ENCODE data around the gene GARIN3. TPM values are rescaled to one million over a fixed set of nuclear protein-coding genes. Genes with fewer than 3 reads are reported as not detected.

Gene GARIN3
- total and polyA plus RNA-seq, 2 donors (not counting 3 experiments of a cell fraction or from before 2014, with no cell fraction given) = not detected

GRCh38 chr5:157205708-157206107 is 39.6 kb upstream of the GARIN3 start:
- Histone ChIP-seq H3K4me2 (ENCODE audit: insufficient read depth, low read length) (no peak overlapping the region), H3K9me1 (replicated peaks; ENCODE audit: control insufficient read depth, extremely low read depth, insufficient read depth, low read length) (no peaks in the 10 kb centered on the region), H3K79me2 (ENCODE audit: control insufficient read depth, insufficient read depth, low read length) (no peaks in the 10 kb centered on the region), H3K4me1 (ENCODE audit: control insufficient read depth, extremely low read depth, insufficient read depth, low read length) (no peaks in the 10 kb centered on the region), H3K36me3 (ENCODE audit: control insufficient read depth in 2 of 2, extremely low read depth in 1 of 2, insufficient read depth in 2 of 2, low read length in 2 of 2) (no peaks in the 10 kb centered on the region), H3K9me3 (replicated peaks; ENCODE audit: control insufficient read depth, insufficient read depth, low read length) (no peaks in the 10 kb centered on the region), H3K4me3 (replicated peaks in 1 of 3; ENCODE audit: insufficient read depth in 1 of 3, low read depth in 1 of 3, low read length in 3 of 3) (no peak overlapping the region), H4K20me1 (replicated peaks; ENCODE audit: control insufficient read depth, extremely low read depth, insufficient read depth, low read length) (no peaks in the 10 kb centered on the region), H3K27ac (ENCODE audit: insufficient read depth, low read depth, low read length) (no peak overlapping the region), H3K27me3 (ENCODE audit: control insufficient read depth in 2 of 2, insufficient read depth in 2 of 2, low read length in 2 of 2) (no peaks in the 10 kb centered on the region), H3K9ac (replicated peaks; ENCODE audit: extremely low read depth, insufficient read depth, low read length) (no peak overlapping the region), H2AFZ (ENCODE audit: low read depth, low read length) (no peak overlapping the region)
- BruUV-seq (replicated peaks) = no TSS peak
- intact Hi-C loops (cut with micrococcal nuclease) = no loop called here
- ChIA-PET CTCF (no interaction called here), POLR2A (no interaction called here)
- dilution Hi-C loops (cut with MboI; ENCODE audit: extremely low pct_ligation_motif_present, low sequenced_read_pairs) = no loop called here
- TF ChIP-seq POLR2AphosphoS5 (IDR thresholded peaks at IDR 0.05; ENCODE audit: insufficient read depth, low read depth, low read length) (no peak), GATA2 (IDR thresholded peaks at IDR 0.05; ENCODE audit: insufficient read depth, insufficient read length, low read depth, low read length) (no peak), FOS (IDR thresholded peaks at IDR 0.05; ENCODE audit: borderline replicate concordance, insufficient read depth, low read length) (no peak), MAX (IDR thresholded peaks at IDR 0.05; ENCODE audit: insufficient read depth, insufficient read length) (no peak), CTCF (IDR thresholded peaks at IDR 0.05; ENCODE audit: extremely low read depth in 1 of 2, insufficient read depth in 1 of 2, low read depth in 1 of 2, low read length in 2 of 2) (no peak), POLR2A (IDR thresholded peaks at IDR 0.05; ENCODE audit: low read depth, low read length) (no peak), JUN (IDR thresholded peaks at IDR 0.05; ENCODE audit: borderline replicate concordance, insufficient read depth, insufficient read length, low read depth) (no peak), EZH2 (IDR thresholded peaks at IDR 0.05; ENCODE audit: borderline replicate concordance, low read depth, low read length, severe bottlenecking) (no peak), MYC (IDR thresholded peaks at IDR 0.05; ENCODE audit: low read depth, low read length) (no peak)
- FAIRE-seq (no peak), DNase-seq (ENCODE audit: low read depth, low spot score) (no peak)
